ENCODE measurements around the gene MUC6.

Gene MUC6

GRCh38 chr11:1071571-1072115, 35.1 kb upstream of the MUC6 start:
- no peaks in the 10 kb centered on the region for H3K36me3 ChIP-seq (ENCODE audit: control insufficient read depth in 2 of 2, insufficient read depth in 1 of 2, low read length in 2 of 2)
- no peak overlapping the region for H3K27ac ChIP-seq (ENCODE audit: extremely low read depth, low read depth, low read length)
- H3K9me3 ChIP-seq (ENCODE audit: control insufficient read depth, insufficient read depth, low read depth, low read length): no peaks in the 10 kb centered on the region
- ChIA-PET POLR2A (no interaction called here), CTCF (no interaction called here)
- no peaks in the 10 kb centered on the region for H3K4me1 ChIP-seq (ENCODE audit: control insufficient read depth, insufficient read depth, low read length)
- H3K4me3 ChIP-seq (ENCODE audit: low read depth, low read length): no peak overlapping the region
- TF ChIP-seq ZFHX2 (tag by site-specific recombination; conservative IDR thresholded peaks at IDR 0.05) (peak; percentile 84), OSR2 (tag by site-specific recombination; IDR thresholded peaks at IDR 0.05) (no peak), ZNF10 (tag by site-specific recombination; IDR thresholded peaks at IDR 0.05) (0 out of 2 replicates have a peak, but pooled peaks have one; percentile 52), TCF7L2 (IDR thresholded peaks at IDR 0.05; ENCODE audit: borderline replicate concordance, low read depth, low read length) (no peak), PRDM4 (tag by site-specific recombination; IDR thresholded peaks at IDR 0.05) (no peak), ZNF449 (tag by site-specific recombination; IDR thresholded peaks at IDR 0.05) (no peak), ZBTB7A (tag by site-specific recombination; IDR thresholded peaks at IDR 0.05; ENCODE audit: low read depth) (no peak), GLIS1 (tag by site-specific recombination; IDR thresholded peaks at IDR 0.05) (peak; percentile 80), ZNF391 (tag by site-specific recombination; IDR thresholded peaks at IDR 0.05; ENCODE audit: borderline replicate concordance, low read depth) (no peak), EGR2 (tag by site-specific recombination; IDR thresholded peaks at IDR 0.05; ENCODE audit: low read depth) (peak; percentile 79)

GRCh38 chr11:1070594-1071462, 34.3 kb upstream of the MUC6 start:
- ChIA-PET CTCF (no interaction called here), POLR2A (no interaction called here)
- Histone ChIP-seq H3K36me3 (ENCODE audit: control insufficient read depth in 2 of 2, insufficient read depth in 1 of 2, low read length in 2 of 2) (no peaks in the 10 kb centered on the region), H3K27ac (ENCODE audit: extremely low read depth, low read depth, low read length) (no peak overlapping the region), H3K4me3 (ENCODE audit: low read depth, low read length) (no peak overlapping the region), H3K4me1 (ENCODE audit: control insufficient read depth, insufficient read depth, low read length) (no peaks in the 10 kb centered on the region), H3K9me3 (ENCODE audit: control insufficient read depth, insufficient read depth, low read depth, low read length) (no peaks in the 10 kb centered on the region)
- TF ChIP-seq REST (tag by site-specific recombination; IDR thresholded peaks at IDR 0.05) (no peak), KLF16 (tag by site-specific recombination; IDR thresholded peaks at IDR 0.05) (no peak), ZNF311 (tag by site-specific recombination; IDR thresholded peaks at IDR 0.05; ENCODE audit: borderline replicate concordance) (no peak), ZNF354C (tag by site-specific recombination; IDR thresholded peaks at IDR 0.05; ENCODE audit: borderline replicate concordance, low read depth) (no peak), ZNF701 (tag by site-specific recombination; IDR thresholded peaks at IDR 0.05) (no peak), SP7 (tag by site-specific recombination; IDR thresholded peaks at IDR 0.05) (no peak), ZNF155 (tag by site-specific recombination; IDR thresholded peaks at IDR 0.05) (no peak), ZBTB48 (tag by site-specific recombination; IDR thresholded peaks at IDR 0.05) (no peak)
